ENCODE results near the gene FXYD6. TPM values are rescaled to one million over a fixed set of nuclear protein-coding genes. Genes with fewer than 3 reads are reported as not detected.

The FXYD6 gene
- total RNA-seq, 4 donors from 2014 or later: 7.6 to 20.0 (median 13.9) TPM

- TF ChIP-seq, protein P1, sequence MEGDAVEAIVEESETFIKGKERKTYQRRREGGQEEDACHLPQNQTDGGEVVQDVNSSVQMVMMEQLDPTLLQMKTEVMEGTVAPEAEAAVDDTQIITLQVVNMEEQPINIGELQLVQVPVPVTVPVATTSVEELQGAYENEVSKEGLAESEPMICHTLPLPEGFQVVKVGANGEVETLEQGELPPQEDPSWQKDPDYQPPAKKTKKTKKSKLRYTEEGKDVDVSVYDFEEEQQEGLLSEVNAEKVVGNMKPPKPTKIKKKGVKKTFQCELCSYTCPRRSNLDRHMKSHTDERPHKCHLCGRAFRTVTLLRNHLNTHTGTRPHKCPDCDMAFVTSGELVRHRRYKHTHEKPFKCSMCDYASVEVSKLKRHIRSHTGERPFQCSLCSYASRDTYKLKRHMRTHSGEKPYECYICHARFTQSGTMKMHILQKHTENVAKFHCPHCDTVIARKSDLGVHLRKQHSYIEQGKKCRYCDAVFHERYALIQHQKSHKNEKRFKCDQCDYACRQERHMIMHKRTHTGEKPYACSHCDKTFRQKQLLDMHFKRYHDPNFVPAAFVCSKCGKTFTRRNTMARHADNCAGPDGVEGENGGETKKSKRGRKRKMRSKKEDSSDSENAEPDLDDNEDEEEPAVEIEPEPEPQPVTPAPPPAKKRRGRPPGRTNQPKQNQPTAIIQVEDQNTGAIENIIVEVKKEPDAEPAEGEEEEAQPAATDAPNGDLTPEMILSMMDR (IDR thresholded peaks at IDR 0.05; ENCODE audit: low read depth): no peak
Observed at GRCh38 chr11:117882311-117882905, 6.0 kb upstream of the FXYD6 start.

DNA sequence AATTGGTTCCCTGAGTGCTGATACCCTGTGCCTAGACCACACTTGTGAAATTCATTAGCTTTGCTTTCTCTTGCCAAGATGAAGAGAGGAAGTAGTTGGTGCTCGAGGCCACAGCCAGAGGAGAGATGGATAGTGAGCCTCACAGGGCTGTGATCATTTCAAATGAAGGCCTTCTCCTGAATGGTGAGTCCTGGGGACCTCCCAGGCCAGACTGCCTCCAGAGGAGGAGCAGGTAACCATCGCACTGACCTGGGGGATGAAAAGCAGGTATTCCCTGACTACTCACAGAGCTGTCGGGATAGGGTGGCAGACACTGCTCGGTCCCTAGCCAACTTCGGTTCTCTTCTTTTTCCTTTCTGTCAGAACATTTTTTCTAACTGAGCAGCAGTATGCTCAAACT is 4.8 kb upstream of the FXYD6 start:
- TF ChIP-seq, protein P1 (IDR thresholded peaks at IDR 0.05; ENCODE audit: low read depth): no peak

DNA sequence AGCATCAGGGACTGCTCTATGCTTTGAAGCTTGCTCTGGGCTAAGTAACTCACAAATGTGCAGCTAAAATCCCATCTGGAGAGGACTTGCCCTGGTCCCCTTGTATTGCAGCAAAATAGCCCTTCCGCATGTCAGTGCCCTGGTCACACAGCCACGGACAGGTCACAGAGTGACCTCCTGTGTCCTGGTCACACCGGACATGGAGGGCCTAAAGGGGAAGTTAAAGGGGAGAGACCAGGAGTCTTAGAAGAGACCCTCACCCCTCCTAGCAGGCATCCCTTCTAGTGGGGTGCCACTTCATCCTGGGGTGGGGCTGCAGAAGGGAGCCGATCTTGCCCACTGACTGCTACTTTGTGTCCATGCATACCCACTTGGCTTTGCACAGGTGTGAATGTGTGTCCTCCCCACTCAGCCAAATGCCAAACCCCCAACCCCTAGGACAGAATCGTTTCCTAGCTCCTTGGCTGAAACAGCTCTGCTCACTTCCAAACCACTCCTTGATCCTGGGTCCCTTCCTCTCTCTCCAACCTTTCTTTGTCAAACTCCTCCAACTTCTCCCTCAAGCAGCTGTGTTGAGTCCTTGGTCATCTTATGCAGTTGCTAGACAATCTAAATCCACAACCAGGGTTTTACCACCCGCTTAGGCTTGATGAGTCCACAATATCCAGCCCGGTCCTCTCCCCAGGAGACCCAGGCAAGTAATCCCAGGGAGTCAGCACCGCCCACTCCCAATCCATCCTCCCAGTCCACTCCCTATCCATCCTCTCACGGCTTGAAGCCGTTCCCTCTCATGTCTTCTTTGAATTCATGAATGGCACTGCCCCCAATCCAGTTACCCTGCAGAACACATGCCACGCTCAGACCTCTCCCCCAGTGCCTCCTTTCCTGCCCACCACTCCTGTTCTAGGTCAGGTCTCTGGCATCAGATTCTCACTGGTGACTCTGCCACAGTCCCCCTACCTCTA is 3.3 kb upstream of the FXYD6 start:
- TF ChIP-seq, protein P1 (IDR thresholded peaks at IDR 0.05; ENCODE audit: low read depth): no peak

DNA sequence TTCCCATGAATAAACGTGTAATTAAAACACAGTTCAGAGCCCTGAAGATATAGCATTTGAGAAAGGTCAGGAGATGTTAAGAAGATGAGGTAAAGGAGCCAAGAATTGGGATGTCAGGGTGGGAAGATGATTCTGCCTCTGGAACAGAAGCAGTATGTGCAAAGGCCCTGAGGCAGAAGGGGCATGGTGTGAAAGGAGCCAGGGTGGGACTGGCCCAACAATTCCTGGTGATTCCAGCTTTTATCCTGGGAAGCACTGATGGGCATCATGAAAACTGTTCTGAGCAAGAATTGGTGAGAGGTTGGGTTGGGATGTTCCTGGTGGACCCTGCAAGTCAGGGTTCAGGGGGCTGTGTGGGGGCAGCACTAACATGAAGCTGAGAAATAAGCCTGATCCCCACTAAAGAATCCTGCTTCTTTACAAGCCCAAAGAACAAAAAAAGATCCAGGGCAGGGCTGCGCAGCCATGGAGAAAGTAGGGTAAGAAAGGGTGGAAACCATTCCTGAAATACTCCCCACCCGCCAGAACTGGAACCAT is 2.5 kb upstream of the FXYD6 start:
- TF ChIP-seq, protein P1 (IDR thresholded peaks at IDR 0.05; ENCODE audit: low read depth): no peak

DNA sequence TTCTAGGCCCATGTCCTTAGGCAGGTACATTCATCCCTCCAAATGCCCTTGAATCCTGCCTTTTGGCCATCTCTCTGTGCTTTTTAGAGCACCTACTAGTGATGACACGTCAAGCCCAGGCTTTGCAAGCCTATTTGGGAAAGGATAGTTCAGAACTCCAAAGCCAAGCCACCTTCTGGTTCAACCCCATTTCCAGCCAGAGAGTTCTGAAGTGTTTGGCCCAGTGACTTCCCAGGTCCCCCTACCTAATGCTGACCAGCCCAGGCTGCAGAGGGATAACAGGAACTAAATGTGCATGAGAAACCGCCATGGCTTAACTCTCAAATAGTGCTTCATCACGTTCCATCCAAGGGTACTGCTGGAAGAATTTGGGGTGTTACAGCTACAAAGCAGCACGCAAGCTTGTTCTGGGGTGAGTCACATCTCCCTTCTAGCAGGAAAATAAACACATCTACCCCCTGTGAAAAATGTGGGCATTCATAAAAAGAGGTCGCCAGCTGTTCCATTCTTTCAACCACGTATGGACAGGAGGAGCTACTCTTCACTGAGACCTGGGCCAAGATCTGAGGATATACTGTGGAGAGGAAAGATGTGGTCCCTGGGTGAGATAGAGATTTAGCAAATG is 2.0 kb upstream of the FXYD6 start:
- TF ChIP-seq, protein P1 (IDR thresholded peaks at IDR 0.05; ENCODE audit: low read depth): no peak

GRCh38 chr11:117877120-117877784 is 794 bp upstream of the FXYD6 start:
- TF ChIP-seq, protein P1 (IDR thresholded peaks at IDR 0.05; ENCODE audit: low read depth): no peak

Data from subcutaneous adipose tissue (tissue), 4 donors.